Measurements from ENCODE around the gene NSL1.

GRCh38 chr1:212699625-212700222, 91.9 kb downstream of the NSL1 start, which contains the start of gene BATF3:
- no peak for TF ChIP-seq EZH2 (IDR thresholded peaks at IDR 0.05; ENCODE audit: insufficient read depth, poor library complexity, severe bottlenecking)
- no peak for TF ChIP-seq EZH2phosphoT487 (IDR thresholded peaks at IDR 0.05; ENCODE audit: insufficient read depth, low read depth)

Data from GM23248 (cell line).